Naive B cell (primary cell): Measurements from ENCODE around the gene KLK10. TPM values are rescaled to one million over a fixed set of nuclear protein-coding genes. Genes with fewer than 3 reads are reported as not detected.

Source experiments
- ATAC-seq, 2 donors: fragments of 150-1000 bp; cut with Tn5 transposase; 2 replicates each; pipeline ENCODE4 v1.10.0; 2021; ENCODE audit warnings: low read depth in 2 of 2, mild to moderate bottlenecking in 2 of 2, moderate library complexity in 2 of 2
- DNase-seq: peaks from one replicate; pipeline ENCODE4 v3.0.0; 2022
- H3K27ac Mint-ChIP-seq, 6 donors: one replicate each; pipeline ENCODE4 v1.8.0; 2020 to 2022; ENCODE audit warnings: mild to moderate bottlenecking in 6 of 6, mixed read lengths in 6 of 6, moderate library complexity in 5 of 6, inconsistent platforms in 2 of 6
- H3K27me3 Mint-ChIP-seq, 3 donors: one replicate each; pipeline ENCODE4 v1.8.0; 2021 to 2022; ENCODE audit warnings: mixed read lengths in 3 of 3, mild to moderate bottlenecking in 1 of 3
- H3K36me3 Mint-ChIP-seq, 2 donors: one replicate each; pipeline ENCODE4 v1.8.0; 2020 to 2022; ENCODE audit warnings: mixed read lengths in 2 of 2, inconsistent platforms in 1 of 2, mild to moderate bottlenecking in 1 of 2
- H3K4me1 Mint-ChIP-seq, 3 donors: one replicate each; pipeline ENCODE4 v1.8.0; 2020 to 2022; ENCODE audit warnings: mixed read lengths in 3 of 3, inconsistent platforms in 1 of 3, mild to moderate bottlenecking in 1 of 3, moderate library complexity in 1 of 3
- H3K4me3 Mint-ChIP-seq, 8 donors: one replicate each; pipeline ENCODE4 v1.8.0; 2020 to 2022; ENCODE audit warnings: mild to moderate bottlenecking in 8 of 8, mixed read lengths in 8 of 8, moderate library complexity in 8 of 8, inconsistent platforms in 2 of 8
- H3K9me3 Mint-ChIP-seq, 7 donors: one replicate each; pipeline ENCODE4 v1.8.0; 2020 to 2022; ENCODE audit warnings: mixed read lengths in 7 of 7, mild to moderate bottlenecking in 5 of 7, inconsistent platforms in 2 of 7, moderate library complexity in 1 of 7
- polyA plus RNA-seq, 6 donors: library from polyadenylated mRNA; unstranded; fragments of 300-500 nt; fragmentation: Illumina TruSeq; gene quantifications; one replicate each; pipeline ENCODE4 v1.2.3, GENCODE V29; 2021; ENCODE audit warnings: low read depth in 6 of 6

Gene KLK10
- polyA plus RNA-seq, 6 donors from 2014 or later = not detected

- Mint-ChIP-seq H3K4me3 (no peak overlapping the region), H3K4me1 (no peaks in the 10 kb centered on the region), H3K27me3 (peaks cover 9 to 34% (median 30%) of the 10 kb centered on the region in 3 donors), H3K36me3 (peaks cover 0 to 3% of the 10 kb centered on the region in 2 donors), H3K9me3 (peaks cover 0 to 2% (median 0%) of the 10 kb centered on the region in 7 donors), H3K27ac (peak overlapping the region in 1 of 6 donors; percentile 56)
- ATAC-seq (no peak), DNase-seq (no peak)
These were observed 17.0 kb upstream of the KLK10 start for GRCh38 chr19:51036519-51036918.

GRCh38 chr19:51034704-51035103 is 15.2 kb upstream of the KLK10 start, which contains the start of gene KLK12:
KLK12 (minus strand) TSS chr19:51035002; CDS start chr19:51034621, 381 bp downstream.
- no peak for ATAC-seq
- peaks cover 15 to 46% (median 43%) of the 10 kb centered on the region in 3 donors for H3K27me3 Mint-ChIP-seq
- no peak within 1 kb of the TSS for H3K27ac Mint-ChIP-seq
- no peaks in the 10 kb centered on the region for H3K4me1 Mint-ChIP-seq
- H3K4me3 Mint-ChIP-seq = no peak within 1 kb of the TSS
- peaks cover 0 to 10% (median 1%) of the 10 kb centered on the region in 7 donors for H3K9me3 Mint-ChIP-seq
- no peak for DNase-seq
- peaks cover 0 to 14% of the 10 kb centered on the region in 2 donors for H3K36me3 Mint-ChIP-seq

GRCh38 chr19:51031880-51032225 is 12.3 kb upstream of the KLK10 start:
- DNase-seq (no peak), ATAC-seq (no peak)
- Mint-ChIP-seq H3K4me3 (no peak overlapping the region), H3K27ac (peak overlapping the region in 1 of 6 donors; percentile 90), H3K27me3 (peaks cover 30 to 57% (median 55%) of the 10 kb centered on the region in 3 donors), H3K4me1 (no peaks in the 10 kb centered on the region), H3K9me3 (peaks cover 0 to 10% (median 4%) of the 10 kb centered on the region in 7 donors), H3K36me3 (peaks cover 0 to 16% of the 10 kb centered on the region in 2 donors)

GRCh38 chr19:51031220-51031879 is 11.8 kb upstream of the KLK10 start:
- Mint-ChIP-seq H3K27me3 (peaks cover 30 to 62% (median 60%) of the 10 kb centered on the region in 3 donors), H3K27ac (peak overlapping the region in 1 of 6 donors; percentile 90), H3K4me3 (no peak overlapping the region), H3K36me3 (peaks cover 0 to 21% of the 10 kb centered on the region in 2 donors), H3K4me1 (peaks cover 0 to 4% (median 0%) of the 10 kb centered on the region in 3 donors), H3K9me3 (peaks cover 0 to 10% (median 4%) of the 10 kb centered on the region in 7 donors)
- no peak for DNase-seq
- no peak for ATAC-seq

- Mint-ChIP-seq H3K36me3 (peaks cover 0 to 22% of the 10 kb centered on the region in 2 donors), H3K9me3 (peaks cover 0 to 10% (median 4%) of the 10 kb centered on the region in 7 donors), H3K4me1 (peaks cover 0 to 4% (median 0%) of the 10 kb centered on the region in 3 donors), H3K27me3 (peaks cover 33 to 66% (median 58%) of the 10 kb centered on the region in 3 donors), H3K27ac (no peak overlapping the region), H3K4me3 (no peak overlapping the region)
- DNase-seq (no peak), ATAC-seq (no peak)
These were observed 11.1 kb upstream of the KLK10 start for GRCh38 chr19:51030631-51031030.

- H3K4me1 Mint-ChIP-seq = peaks cover 0 to 4% (median 0%) of the 10 kb centered on the region in 3 donors
- H3K36me3 Mint-ChIP-seq = peaks cover 0 to 22% of the 10 kb centered on the region in 2 donors
These were observed 10.2 kb upstream of the KLK10 start for GRCh38 chr19:51029718-51030117.

GRCh38 chr19:51027873-51028272 is 8.4 kb upstream of the KLK10 start:
- Mint-ChIP-seq H3K4me3 (no peak overlapping the region), H3K9me3 (peaks cover 0 to 10% (median 4%) of the 10 kb centered on the region in 7 donors), H3K4me1 (peaks cover 0 to 4% (median 0%) of the 10 kb centered on the region in 3 donors), H3K36me3 (peaks cover 0 to 22% of the 10 kb centered on the region in 2 donors), H3K27me3 (peaks cover 38 to 69% (median 58%) of the 10 kb centered on the region in 3 donors), H3K27ac (no peak overlapping the region)
- DNase-seq = no peak
- no peak for ATAC-seq

More at GRCh38 chr19:51029718-51030117, 10.2 kb upstream of the KLK10 start:
- H3K27me3 Mint-ChIP-seq = peaks cover 40 to 66% (median 58%) of the 10 kb centered on the region in 3 donors
- H3K4me3 Mint-ChIP-seq = no peak overlapping the region
- ATAC-seq (no peak), DNase-seq (no peak)
- peaks cover 0 to 10% (median 4%) of the 10 kb centered on the region in 7 donors for H3K9me3 Mint-ChIP-seq
- no peak overlapping the region for H3K27ac Mint-ChIP-seq

- Mint-ChIP-seq H3K4me1 (peaks cover 0 to 4% (median 0%) of the 10 kb centered on the region in 3 donors), H3K9me3 (peaks cover 0 to 10% (median 4%) of the 10 kb centered on the region in 7 donors), H3K27me3 (peaks cover 38 to 74% (median 64%) of the 10 kb centered on the region in 3 donors), H3K36me3 (peaks cover 0 to 22% of the 10 kb centered on the region in 2 donors), H3K27ac (peak overlapping the region in 1 of 6 donors; percentile 79), H3K4me3 (no peak overlapping the region)
- ATAC-seq = no peak
- DNase-seq = no peak
These were observed 7.8 kb upstream of the KLK10 start for GRCh38 chr19:51027126-51027806.

- Mint-ChIP-seq H3K4me1 (peaks cover 0 to 4% (median 0%) of the 10 kb centered on the region in 3 donors), H3K27me3 (peaks cover 37 to 69% (median 61%) of the 10 kb centered on the region in 3 donors), H3K9me3 (peaks cover 0 to 10% (median 4%) of the 10 kb centered on the region in 7 donors), H3K36me3 (peaks cover 0 to 19% of the 10 kb centered on the region in 2 donors), H3K27ac (peak within 1 kb of the TSS in 1 of 6 donors; percentile 79), H3K4me3 (no peak within 1 kb of the TSS)
- DNase-seq (no peak), ATAC-seq (no peak)
These were observed 7.0 kb upstream of the KLK10 start, which contains the start of gene KLK11 for GRCh38 chr19:51026554-51026831. KLK11 (minus strand) TSS chr19:51026616; CDS start chr19:51025631, 985 bp downstream.

- Mint-ChIP-seq H3K4me3 (no peak overlapping the region), H3K9me3 (peaks cover 0 to 5% (median 4%) of the 10 kb centered on the region in 7 donors), H3K36me3 (peaks cover 0 to 13% of the 10 kb centered on the region in 2 donors), H3K27ac (no peak overlapping the region), H3K27me3 (peaks cover 37 to 66% (median 56%) of the 10 kb centered on the region in 3 donors), H3K4me1 (peaks cover 0 to 4% (median 0%) of the 10 kb centered on the region in 3 donors)
- ATAC-seq = no peak
- DNase-seq = no peak
These were observed 6.5 kb upstream of the KLK10 start for GRCh38 chr19:51025809-51026553.

- no peak for ATAC-seq
- peaks cover 39 to 65% (median 50%) of the 10 kb centered on the region in 3 donors for H3K27me3 Mint-ChIP-seq
- H3K4me1 Mint-ChIP-seq = peaks cover 0 to 4% (median 0%) of the 10 kb centered on the region in 3 donors
- no peak overlapping the region for H3K4me3 Mint-ChIP-seq
- no peak for DNase-seq
- no peak overlapping the region for H3K27ac Mint-ChIP-seq
- H3K9me3 Mint-ChIP-seq = peaks cover 0 to 5% (median 3%) of the 10 kb centered on the region in 7 donors
- H3K36me3 Mint-ChIP-seq = peaks cover 0 to 8% of the 10 kb centered on the region in 2 donors
These were observed 5.9 kb upstream of the KLK10 start for GRCh38 chr19:51025401-51025800.

- H3K27ac Mint-ChIP-seq = no peak overlapping the region
- no peak for ATAC-seq
- DNase-seq = no peak
These were observed 5.4 kb upstream of the KLK10 start for GRCh38 chr19:51024924-51025323.

GRCh38 chr19:51023946-51024345 is 4.4 kb upstream of the KLK10 start:
- Mint-ChIP-seq H3K27ac (peak overlapping the region in 1 of 6 donors; percentile 66), H3K36me3 (peaks cover 0 to 16% of the 10 kb centered on the region in 2 donors), H3K4me3 (peak overlapping the region in 1 of 8 donors; percentile 30), H3K4me1 (peaks cover 5 to 9% (median 5%) of the 10 kb centered on the region in 3 donors), H3K9me3 (peaks cover 0 to 6% (median 0%) of the 10 kb centered on the region in 7 donors), H3K27me3 (peaks cover 42 to 74% (median 59%) of the 10 kb centered on the region in 3 donors)
- no peak for ATAC-seq
- DNase-seq = no peak

More at GRCh38 chr19:51024924-51025323, 5.4 kb upstream of the KLK10 start:
- H3K27me3 Mint-ChIP-seq = peaks cover 44 to 69% (median 53%) of the 10 kb centered on the region in 3 donors
- H3K4me3 Mint-ChIP-seq = no peak overlapping the region
- H3K9me3 Mint-ChIP-seq = peaks cover 0 to 5% (median 3%) of the 10 kb centered on the region in 7 donors
- peaks cover 1 to 6% (median 3%) of the 10 kb centered on the region in 3 donors for H3K4me1 Mint-ChIP-seq
- peaks cover 0 to 12% of the 10 kb centered on the region in 2 donors for H3K36me3 Mint-ChIP-seq
